Bone marrow (tissue), 2 donors: ENCODE measurements around the gene PTPRN2.

Source experiments
- DNase-seq, 2 donors: peaks; one replicate each; lab custom pipeline; 2025; lab: John Stamatoyannopoulos, UW

Gene PTPRN2

DNA sequence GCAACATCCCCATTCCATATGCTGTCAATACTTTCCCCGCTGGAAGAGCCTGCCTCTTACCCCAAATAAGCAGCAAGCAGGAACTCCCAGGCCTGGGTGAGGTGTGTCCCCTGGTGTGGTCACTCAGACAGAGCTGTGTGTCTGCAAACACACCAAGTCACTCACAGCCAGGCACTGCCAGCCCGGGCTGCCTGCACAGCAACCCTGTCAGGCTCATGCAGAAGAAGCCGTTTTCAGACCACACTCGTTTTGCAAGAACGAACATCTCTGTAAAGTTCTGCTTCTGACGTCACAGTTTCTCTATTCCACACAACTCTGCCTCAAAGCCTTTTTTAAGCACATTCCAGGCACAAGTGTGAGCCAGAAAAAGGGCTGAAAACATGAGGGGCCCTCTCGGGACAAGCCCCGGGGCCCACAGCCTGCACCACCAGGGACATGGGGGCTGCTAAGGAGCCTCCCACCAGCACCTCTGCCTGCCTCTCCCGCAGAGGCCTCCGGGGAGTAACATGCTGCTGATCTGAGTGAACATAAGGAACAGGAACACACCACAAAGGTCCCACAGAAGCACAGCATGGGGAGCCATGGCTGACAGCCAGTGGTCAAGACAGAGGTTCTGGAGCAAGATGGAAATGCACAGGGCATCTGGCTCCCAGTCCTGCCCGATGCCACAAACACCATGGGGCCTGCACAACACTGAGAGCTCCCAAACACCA lies 11.4 kb downstream of the PTPRN2 start:
- no peak for DNase-seq

DNA sequence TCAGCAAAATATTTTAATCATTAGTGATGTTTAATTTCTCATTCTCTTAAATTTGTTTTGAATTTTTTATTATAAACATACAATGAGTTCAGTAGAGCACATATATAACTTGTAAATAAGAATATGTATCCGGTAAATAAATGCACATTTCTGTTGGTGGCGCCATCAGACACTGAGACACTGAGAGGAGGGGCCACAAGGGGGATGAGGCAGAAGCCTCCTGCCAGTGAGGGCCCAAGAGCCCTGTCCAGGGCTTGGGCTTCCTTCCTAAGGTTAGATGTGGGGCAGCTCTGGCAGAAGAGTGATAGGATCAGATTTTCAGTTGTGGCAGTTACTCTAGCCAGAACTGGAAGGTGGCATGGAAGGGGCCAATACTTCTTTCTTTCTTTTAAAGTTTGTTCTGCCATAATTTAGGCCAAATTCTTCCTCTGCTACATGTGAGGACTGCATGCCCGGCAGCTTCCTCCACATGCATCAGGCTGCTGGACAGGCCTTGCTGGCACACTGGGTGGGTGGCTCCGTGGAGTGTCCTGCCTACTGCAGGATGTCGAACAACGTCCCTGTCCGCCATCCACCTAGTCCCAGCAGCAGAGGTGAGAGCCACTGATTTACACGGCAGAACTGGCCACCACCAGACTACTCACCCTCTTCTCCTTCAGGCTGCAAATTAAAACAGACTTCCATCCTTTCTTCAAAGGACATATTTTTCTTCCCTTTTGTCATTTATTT lies 13.2 kb downstream of the PTPRN2 start:
- DNase-seq, result no peak

DNA sequence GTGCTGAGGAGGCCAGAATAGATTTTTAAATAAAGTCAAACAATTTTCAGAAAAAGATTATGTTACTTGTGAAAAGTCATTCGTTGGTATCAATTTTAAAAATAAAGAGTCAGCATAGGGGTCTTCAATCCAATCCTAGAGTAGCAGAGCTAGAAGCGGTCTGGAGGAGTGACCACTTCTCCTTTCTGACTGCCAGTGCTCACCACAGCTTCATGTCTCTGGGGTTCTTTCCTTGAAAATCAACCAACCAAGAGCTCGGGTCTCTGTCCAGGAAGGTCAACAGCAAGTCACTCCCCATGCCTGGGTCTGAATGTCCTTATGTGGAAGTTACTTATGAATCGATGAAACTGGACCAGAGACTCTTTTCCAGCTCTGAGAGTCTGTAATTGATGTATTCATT lies 14.3 kb downstream of the PTPRN2 start:
- DNase-seq, result no peak

DNA sequence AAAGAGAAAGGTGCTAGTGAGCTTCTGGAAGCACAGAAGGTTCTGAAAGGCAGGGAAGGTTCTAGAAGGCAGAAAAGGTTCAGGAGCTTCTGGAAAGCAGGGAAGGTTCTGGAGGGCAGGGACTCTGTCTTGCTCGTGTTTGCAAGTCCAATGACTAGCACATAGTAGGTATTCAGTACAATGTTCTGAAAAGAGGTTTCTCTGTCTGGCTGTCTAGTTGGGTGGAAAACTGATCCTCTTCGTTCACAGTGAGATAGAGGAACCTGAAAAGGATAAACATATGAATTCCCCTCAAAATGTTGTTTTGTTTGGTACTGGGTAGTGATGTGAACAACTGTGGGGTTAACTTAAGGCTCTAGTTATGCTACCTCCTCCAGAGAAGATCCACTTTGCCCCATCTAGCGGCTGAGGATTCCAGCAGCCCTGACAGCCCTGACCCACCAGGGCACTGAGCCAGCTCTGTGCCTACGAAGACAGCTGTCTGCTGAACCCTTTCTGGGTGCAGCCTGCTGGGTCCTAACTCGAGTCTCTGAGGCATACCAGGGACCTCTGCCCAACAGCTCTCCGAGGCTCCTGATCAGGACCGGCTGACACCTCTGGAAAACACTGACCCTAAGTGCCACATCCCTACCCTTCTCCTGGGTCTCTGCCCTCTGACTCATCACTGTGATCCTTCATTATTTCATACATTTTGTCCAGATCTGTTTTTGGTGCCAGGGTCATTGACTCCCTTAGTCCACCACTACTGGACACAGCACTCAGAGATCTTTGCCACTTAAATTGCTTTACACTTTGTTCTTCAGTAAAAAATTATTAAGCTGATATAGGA lies 15.4 kb downstream of the PTPRN2 start:
- no peak for DNase-seq

GRCh38 chr7:158570449-158571170 lies 17.0 kb downstream of the PTPRN2 start:
- no peak for DNase-seq

- DNase-seq, result no peak
Measured at GRCh38 chr7:158569858-158570323, 17.7 kb downstream of the PTPRN2 start.

DNA sequence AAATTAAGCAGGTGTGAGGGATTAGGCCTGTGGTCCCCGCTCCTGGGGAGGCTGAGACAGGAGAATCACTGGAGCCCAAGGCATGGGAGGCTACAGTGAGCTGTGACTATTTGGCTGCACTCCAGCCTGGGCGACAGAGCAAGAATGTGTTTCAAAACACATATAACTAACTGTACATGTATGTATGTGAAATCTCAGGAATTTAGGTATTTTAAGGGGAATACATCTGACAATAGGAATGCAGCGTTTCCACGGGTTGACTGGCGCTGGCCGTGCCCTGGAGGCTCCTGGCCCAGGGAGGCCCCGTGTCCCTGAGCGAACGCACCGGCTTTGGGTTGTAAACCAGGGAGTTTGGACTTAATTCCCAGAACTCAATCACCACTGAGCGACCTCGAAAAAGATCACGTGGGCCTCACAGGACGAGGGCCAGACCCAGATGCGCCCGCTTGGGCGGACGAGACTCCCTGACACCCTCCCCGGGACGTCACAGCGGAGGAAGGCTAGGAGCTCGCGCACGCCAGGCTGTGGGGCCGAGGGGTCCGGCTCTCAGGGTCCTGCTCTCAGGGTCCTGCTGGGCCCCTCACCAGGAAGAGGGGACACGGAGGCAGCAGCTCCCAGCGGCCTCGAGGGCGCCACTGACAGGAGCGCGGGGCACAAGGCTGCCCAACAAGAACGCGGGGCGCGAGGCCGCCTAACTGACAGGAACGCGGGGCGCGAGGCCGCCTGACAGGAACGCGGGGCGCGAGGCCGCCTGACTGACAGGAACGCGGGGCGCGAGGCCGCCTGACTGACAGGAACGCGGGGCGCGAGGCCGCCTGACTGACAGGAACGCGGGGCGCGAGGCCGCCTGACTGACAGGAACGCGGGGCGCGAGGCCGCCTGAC lies 18.4 kb downstream of the PTPRN2 start:
- no peak for DNase-seq

GRCh38 chr7:158567153-158567603 lies 20.4 kb downstream of the PTPRN2 start:
- DNase-seq, result no peak

- no peak for DNase-seq
Measured at GRCh38 chr7:158564663-158565035, 23.0 kb downstream of the PTPRN2 start.

- no peak for DNase-seq
Measured at GRCh38 chr7:158563911-158564662, 23.5 kb downstream of the PTPRN2 start.

DNA sequence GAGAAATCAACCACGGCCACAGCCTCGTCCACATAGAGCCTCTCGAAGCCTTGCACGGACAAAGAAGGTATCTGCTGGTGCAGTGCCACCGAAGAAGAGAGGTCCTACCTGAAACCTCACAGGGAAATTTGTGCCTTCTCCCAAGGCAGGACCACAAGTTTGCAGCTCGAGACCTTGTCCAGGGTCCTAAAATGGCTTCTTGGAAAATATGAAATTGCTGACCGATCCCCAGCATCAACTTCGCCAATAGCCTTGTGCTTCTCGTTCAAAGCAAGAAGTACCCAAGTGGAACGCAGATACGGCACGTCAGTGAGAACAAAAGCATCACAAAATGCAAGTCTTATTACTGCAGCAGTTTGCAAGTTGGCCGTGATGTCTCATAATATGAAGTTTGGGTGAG lies 24.6 kb downstream of the PTPRN2 start:
- no peak for DNase-seq

- DNase-seq, result no peak
Measured at GRCh38 chr7:158562517-158562916, 25.1 kb downstream of the PTPRN2 start.

GRCh38 chr7:158561659-158562058 lies 26.0 kb downstream of the PTPRN2 start:
- no peak for DNase-seq

GRCh38 chr7:158560386-158560785 lies 27.2 kb downstream of the PTPRN2 start:
- DNase-seq, result no peak

- DNase-seq, result no peak
Measured at GRCh38 chr7:158559356-158559755, 28.3 kb downstream of the PTPRN2 start.

GRCh38 chr7:158558816-158559215 lies 28.8 kb downstream of the PTPRN2 start:
- no peak for DNase-seq

GRCh38 chr7:158557441-158557755 lies 30.2 kb downstream of the PTPRN2 start:
- DNase-seq, result no peak

DNA sequence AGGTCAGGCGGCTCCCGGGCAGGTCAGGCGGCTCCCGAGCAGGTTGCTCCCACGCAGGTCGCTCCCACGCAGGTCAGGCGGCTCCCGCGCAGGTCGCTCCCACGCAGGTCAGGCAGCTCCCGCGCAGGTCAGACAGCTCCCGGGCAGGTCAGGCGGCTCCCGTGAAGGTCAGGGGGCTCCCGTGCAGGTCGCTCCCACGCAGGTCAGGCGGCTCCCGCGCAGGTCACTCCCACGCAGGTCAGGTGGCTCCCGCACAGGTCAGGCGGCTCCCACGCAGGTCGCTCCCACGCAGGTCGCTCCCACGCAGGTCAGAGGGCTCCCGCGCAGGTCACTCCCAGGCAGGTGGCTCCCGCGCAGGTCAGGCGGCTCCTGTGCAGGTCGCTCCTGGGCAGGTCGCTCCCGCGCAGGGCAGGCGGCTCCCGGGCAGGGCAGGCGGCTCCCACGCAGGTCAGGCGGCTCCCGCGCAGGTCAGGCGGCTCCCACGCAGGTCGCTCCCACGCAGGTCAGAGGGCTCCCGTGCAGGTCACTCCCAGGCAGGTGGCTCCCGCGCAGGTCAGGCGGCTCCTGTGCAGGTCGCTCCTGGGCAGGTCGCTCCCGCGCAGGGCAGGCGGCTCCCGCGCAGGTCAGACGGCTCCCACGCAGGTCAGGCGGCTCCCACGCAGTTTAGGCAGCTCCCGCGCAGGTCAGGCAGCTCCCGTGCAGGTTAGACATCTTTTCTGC lies 30.7 kb downstream of the PTPRN2 start:
- DNase-seq, result no peak

DNA sequence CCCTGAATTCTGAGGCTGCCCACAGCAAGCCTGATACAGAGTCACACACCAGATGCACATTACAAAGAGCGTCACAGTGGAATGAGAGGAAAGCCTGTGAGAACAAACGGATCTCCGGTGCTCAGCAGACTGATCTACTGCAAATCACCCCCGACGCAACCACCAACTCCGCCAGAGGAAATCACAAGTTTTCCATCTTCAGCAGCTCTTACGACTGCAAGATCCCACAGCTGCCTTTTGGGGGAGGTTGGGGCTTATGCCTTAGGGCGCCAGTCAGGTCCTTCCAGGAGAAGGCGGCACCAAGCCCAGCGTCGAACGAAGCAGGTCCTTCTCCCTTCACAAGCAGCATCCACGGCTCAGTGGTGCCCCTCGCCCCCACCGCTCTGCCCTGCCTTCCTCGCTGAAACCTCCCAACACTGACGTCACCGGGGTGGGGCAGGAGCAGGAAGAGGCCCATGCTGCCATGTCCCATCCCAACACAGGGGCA lies 32.5 kb downstream of the PTPRN2 start:
- no peak for DNase-seq
